HEK293 (cell line): Measurements from ENCODE around the gene PHF20.
"Not testable (repeated sequence)": the region's sequence is repeated elsewhere in the genome, so short reads cannot be mapped to it uniquely, and the experiment has no call there.

Experiments used
- CTCF ChIA-PET: fragments of 350-600 bp; formaldehyde crosslinking; extraction: SDS; loops from one replicate; lab custom pipeline; 2021; ENCODE audit warnings: antibody characterized with exemption; lab: Yijun Ruan, JAX
- POLR2A ChIA-PET: fragments of 300-600 bp; formaldehyde crosslinking; extraction: SDS; loops from one replicate; lab custom pipeline; 2020; ENCODE audit warnings: antibody characterized with exemption, inconsistent platforms; lab: Yijun Ruan, JAX
- H3K27ac ChIP-seq: fragments of 200-500 bp; sonication (Bioruptor generic); 2 replicates; pipeline ENCODE4 v1.5.1; 2014; ENCODE audit warnings: low read depth, low read length, control low read depth, inconsistent platforms; ENCODE audit errors: extremely low read depth
- H3K36me3 ChIP-seq, 2 experiments: fragments of 200-500 bp in 1 of 2; sonication (Bioruptor generic) in 1 of 2; 1 replicate in 1 of 2; 2 replicates in 1 of 2; pipeline ENCODE4 v1.5.1; 2014 to 2017; ENCODE audit warnings: inconsistent platforms in 2 of 2, low read length in 2 of 2; ENCODE audit not compliant: control insufficient read depth in 2 of 2, insufficient read depth in 1 of 2
- H3K4me1 ChIP-seq: fragments of 200-500 bp; sonication (Bioruptor generic); 2 replicates; pipeline ENCODE4 v1.5.1; 2014; ENCODE audit warnings: mild to moderate bottlenecking, low read length, inconsistent platforms; ENCODE audit not compliant: control insufficient read depth, insufficient read depth
- H3K4me3 ChIP-seq: 2 replicates; pipeline ENCODE4 v1.5.1; 2011; ENCODE audit warnings: low read depth, mild to moderate bottlenecking, control low read depth, low read length, moderate library complexity
- H3K9me3 ChIP-seq: fragments of 200-500 bp; sonication (Bioruptor generic); 2 replicates; pipeline ENCODE4 v1.5.1; 2014; ENCODE audit warnings: low read depth, low read length, inconsistent platforms; ENCODE audit not compliant: control insufficient read depth, insufficient read depth
- SP7 ChIP-seq: fragments of 450-650 bp; formaldehyde crosslinking; IDR thresholded peaks from 2 replicates; pipeline ENCODE4 v1.5.1; 2016; ENCODE audit warnings: missing biosample characterization, missing genetic modification characterization
- ZBTB17 ChIP-seq: fragments of 450-650 bp; formaldehyde crosslinking; IDR thresholded peaks from 2 replicates; pipeline ENCODE4 v1.5.1; 2016; ENCODE audit warnings: missing biosample characterization, missing genetic modification characterization
- ZNF571 ChIP-seq: fragments of 450-650 bp; formaldehyde crosslinking; IDR thresholded peaks from 2 replicates; pipeline ENCODE4 v1.5.0; 2017; ENCODE audit warnings: missing biosample characterization, missing genetic modification characterization

PHF20 gene

GRCh38 chr20:35994994-35995453 lies 223.2 kb downstream of the PHF20 start (continued):
- peak; percentile 25; the same call in 1 of the 2 replicates for TF ChIP-seq SP7 (tag by site-specific recombination)
- TF ChIP-seq ZNF571 (tag by site-specific recombination): no peak
- peak; percentile 71 for TF ChIP-seq ZBTB17 (tag by site-specific recombination)

GRCh38 chr20:35996492-35996891 lies 224.7 kb downstream of the PHF20 start:
- POLR2A ChIA-PET, H3K4me1 ChIP-seq, H3K36me3 ChIP-seq, H3K9me3 ChIP-seq, H3K27ac ChIP-seq, H3K4me3 ChIP-seq: not testable (repeated sequence)
- CTCF ChIA-PET: interaction anchor here (0.6 to 9.2 kb wide), 3 partner anchors 92 to 206 kb away, joined by 3 to 308 read pairs (median 3); no protein-coding TSS in a partner anchor
